ENCODE measurements around the gene BAHCC1. TPM values are rescaled to one million over a fixed set of nuclear protein-coding genes. Genes with fewer than 3 reads are reported as not detected.

Gene BAHCC1
- total RNA-seq, 1 experiment from 2014 or later = 3.1 TPM

GRCh38 chr17:81346908-81347349, 48.3 kb upstream of the BAHCC1 start:
- H3K36me3 Mint-ChIP-seq (ENCODE audit: insufficient read depth in 1 of 3, low read depth in 3 of 3) = no peaks in the 10 kb centered on the region
- Histone ChIP-seq H3K23ac (ENCODE audit: insufficient read length, low read depth, low read length) (no peak overlapping the region), H4K91ac (ENCODE audit: insufficient read length, low read depth, low read length) (no peak overlapping the region), H3K9ac (ENCODE audit: extremely low read depth, insufficient read length, low read length) (no peak overlapping the region), H4K8ac (replicated peaks; ENCODE audit: insufficient read length, low read depth, low read length) (no peak overlapping the region), H4K20me1 (ENCODE audit: control insufficient read depth, insufficient read depth, insufficient read length) (no peaks in the 10 kb centered on the region), H3K18ac (ENCODE audit: insufficient read length, low read depth, low read length) (no peak overlapping the region), H3K4me2 (ENCODE audit: insufficient read depth, insufficient read length, low read length) (peak overlapping the region; percentile 75), H3K56ac (ENCODE audit: insufficient read length, low read depth, low read length) (no peak overlapping the region), H3K27ac (ENCODE audit: insufficient read length, low read depth, low read length) (no peak overlapping the region), H4K5ac (ENCODE audit: insufficient read length, low read depth, low read length) (no peak overlapping the region), H2BK20ac (ENCODE audit: low read depth, low read length, poor library complexity, severe bottlenecking) (no peak overlapping the region), H2BK12ac (ENCODE audit: insufficient read length, low read depth, low read length) (no peak overlapping the region), H3K14ac (ENCODE audit: insufficient read depth, low read length) (peak overlapping the region; percentile 81), H2BK5ac (ENCODE audit: insufficient read length, low read length) (no peak overlapping the region), H3T11ph (ENCODE audit: low read length) (no peak overlapping the region), H3K4ac (ENCODE audit: low read depth, low read length) (no peak overlapping the region), H2BK120ac (ENCODE audit: low read depth, low read length, poor library complexity, severe bottlenecking) (no peak overlapping the region), H3K23me2 (ENCODE audit: insufficient read length, low read depth, low read length, poor library complexity, severe bottlenecking) (peaks cover 18% of the 10 kb centered on the region), H2BK15ac (ENCODE audit: low read depth, low read length) (no peak overlapping the region), H3K79me1 (ENCODE audit: insufficient read depth, low read depth, low read length, poor library complexity, severe bottlenecking) (no peaks in the 10 kb centered on the region), H2AK5ac (ENCODE audit: insufficient read length, low read length) (no peak overlapping the region), H3K79me2 (ENCODE audit: insufficient read depth, low read length) (no peaks in the 10 kb centered on the region), H3K4me1 (ENCODE audit: insufficient read depth, low read length) (no peaks in the 10 kb centered on the region), H3K27me3 (ENCODE audit: insufficient read depth, low read length) (peaks cover 34% of the 10 kb centered on the region), H3K9me3 (ENCODE audit: control insufficient read depth, low read depth, low read length) (no peaks in the 10 kb centered on the region), H2AFZ (ENCODE audit: low read length) (no peak overlapping the region)
- no peak overlapping the region for H3K27ac Mint-ChIP-seq
- H3K9me3 Mint-ChIP-seq = peaks cover 3% of the 10 kb centered on the region in 2 experiments; a peak in 2 of 5 replicates
- no CpG with 5 or more reads among the region's 11 CpGs for WGBS (ENCODE audit: extremely low coverage, insufficient read length, low lambda C conversion rate)
- peaks cover 87% of the 10 kb centered on the region for H3K27me3 Mint-ChIP-seq (ENCODE audit: low read depth)
- no peak for TF ChIP-seq CTCF (conservative IDR thresholded peaks at IDR 0.05)
- peak overlapping the region; percentile 68 to 82 for H3K4me3 Mint-ChIP-seq
- H3K4me1 Mint-ChIP-seq = peaks cover 21 to 28% of the 10 kb centered on the region in 2 experiments
- DNase-seq = peak; percentile 38
